HUES6 (cell line): Measurements from ENCODE around the gene KLB.

ENCODE experiments used
- H3K27ac ChIP-seq: 2 replicates; pipeline ENCODE4 v1.7.0; 2013; ENCODE audit warnings: low read depth, mild to moderate bottlenecking, low read length, inconsistent platforms
- H3K27me3 ChIP-seq: 2 replicates; pipeline ENCODE4 v1.6.1; 2013; ENCODE audit warnings: low read length; ENCODE audit not compliant: control insufficient read depth, insufficient read depth
- H3K36me3 ChIP-seq: 2 replicates; pipeline ENCODE4 v1.6.1; 2013; ENCODE audit warnings: low read length; ENCODE audit not compliant: control insufficient read depth, insufficient read depth
- H3K4me1 ChIP-seq: 2 replicates; pipeline ENCODE4 v1.6.1; 2013; ENCODE audit warnings: low read length; ENCODE audit not compliant: control insufficient read depth, insufficient read depth
- H3K4me3 ChIP-seq: 2 replicates; pipeline ENCODE4 v1.5.1; 2013; ENCODE audit warnings: low read depth, low read length
- H3K9ac ChIP-seq: one replicate; pipeline ENCODE4 v1.6.1; 2013; ENCODE audit warnings: mild to moderate bottlenecking, low read length
- H3K9me3 ChIP-seq: 2 replicates; pipeline ENCODE4 v1.6.1; 2013; ENCODE audit warnings: low read depth, low read length; ENCODE audit not compliant: control insufficient read depth, insufficient read depth

KLB gene

GRCh38 chr4:39467464-39467863 is 60.7 kb downstream of the KLB start:
- Histone ChIP-seq H3K27ac (no peak overlapping the region), H3K4me3 (no peak overlapping the region), H3K27me3 (no peaks in the 10 kb centered on the region), H3K9ac (no peak overlapping the region), H3K4me1 (no peaks in the 10 kb centered on the region), H3K9me3 (no peaks in the 10 kb centered on the region), H3K36me3 (peaks cover 70% of the 10 kb centered on the region)

- no peaks in the 10 kb centered on the region for H3K9me3 ChIP-seq
- H3K9ac ChIP-seq, result no peak overlapping the region
- peaks cover 63% of the 10 kb centered on the region for H3K36me3 ChIP-seq
- H3K27ac ChIP-seq, result peak overlapping the region; percentile 45; the same call in 1 of the 2 replicates
- H3K4me1 ChIP-seq, result no peaks in the 10 kb centered on the region
- no peak overlapping the region for H3K4me3 ChIP-seq
- H3K27me3 ChIP-seq, result no peaks in the 10 kb centered on the region
Measured at GRCh38 chr4:39469429-39470077, 62.8 kb downstream of the KLB start.

- Histone ChIP-seq H3K4me1 (no peaks in the 10 kb centered on the region), H3K9ac (no peak overlapping the region), H3K4me3 (no peak overlapping the region), H3K9me3 (no peaks in the 10 kb centered on the region), H3K27ac (no peak overlapping the region), H3K27me3 (no peaks in the 10 kb centered on the region), H3K36me3 (peaks cover 55% of the 10 kb centered on the region)
Measured at GRCh38 chr4:39470402-39470801, 63.7 kb downstream of the KLB start.

- Histone ChIP-seq H3K9ac (no peak overlapping the region), H3K27me3 (no peaks in the 10 kb centered on the region), H3K4me3 (no peak overlapping the region), H3K36me3 (peaks cover 47% of the 10 kb centered on the region), H3K27ac (no peak overlapping the region), H3K4me1 (no peaks in the 10 kb centered on the region), H3K9me3 (no peaks in the 10 kb centered on the region)
Measured at GRCh38 chr4:39472396-39472795, 65.7 kb downstream of the KLB start.

GRCh38 chr4:39476187-39476895 is 69.6 kb downstream of the KLB start:
- no peak overlapping the region for H3K9ac ChIP-seq
- H3K27ac ChIP-seq, result no peak overlapping the region
- no peaks in the 10 kb centered on the region for H3K27me3 ChIP-seq
- no peaks in the 10 kb centered on the region for H3K4me1 ChIP-seq
- H3K36me3 ChIP-seq, result peaks cover 34% of the 10 kb centered on the region
- no peaks in the 10 kb centered on the region for H3K9me3 ChIP-seq
- H3K4me3 ChIP-seq, result no peak overlapping the region

GRCh38 chr4:39480251-39480650 is 73.5 kb downstream of the KLB start:
- Histone ChIP-seq H3K9me3 (peaks cover 4% of the 10 kb centered on the region; the same call in 1 of the 2 replicates), H3K4me3 (no peak overlapping the region), H3K4me1 (no peaks in the 10 kb centered on the region), H3K36me3 (peaks cover 13% of the 10 kb centered on the region), H3K9ac (no peak overlapping the region), H3K27ac (no peak overlapping the region), H3K27me3 (no peaks in the 10 kb centered on the region)

GRCh38 chr4:39480902-39481695 is 74.4 kb downstream of the KLB start:
- Histone ChIP-seq H3K27ac (no peak overlapping the region), H3K9ac (no peak overlapping the region), H3K9me3 (peaks cover 6% of the 10 kb centered on the region; the same call in 1 of the 2 replicates), H3K4me3 (no peak overlapping the region), H3K27me3 (no peaks in the 10 kb centered on the region), H3K4me1 (no peaks in the 10 kb centered on the region), H3K36me3 (peaks cover 10% of the 10 kb centered on the region)

GRCh38 chr4:39484582-39485272 is 78.0 kb downstream of the KLB start:
- H3K27ac ChIP-seq, result no peak overlapping the region

GRCh38 chr4:39486221-39486804 is 79.6 kb downstream of the KLB start:
- Histone ChIP-seq H3K27me3 (no peaks in the 10 kb centered on the region), H3K9ac (no peak overlapping the region), H3K9me3 (peaks cover 6% of the 10 kb centered on the region; the same call in 1 of the 2 replicates), H3K4me1 (no peaks in the 10 kb centered on the region), H3K27ac (no peak overlapping the region), H3K36me3 (no peaks in the 10 kb centered on the region), H3K4me3 (no peak overlapping the region)

More at GRCh38 chr4:39484582-39485272, 78.0 kb downstream of the KLB start:
- no peaks in the 10 kb centered on the region for H3K4me1 ChIP-seq
- no peaks in the 10 kb centered on the region for H3K27me3 ChIP-seq
- no peaks in the 10 kb centered on the region for H3K36me3 ChIP-seq
- peaks cover 6% of the 10 kb centered on the region; the same call in 1 of the 2 replicates for H3K9me3 ChIP-seq
- no peak overlapping the region for H3K4me3 ChIP-seq
- no peak overlapping the region for H3K9ac ChIP-seq

- Histone ChIP-seq H3K36me3 (no peaks in the 10 kb centered on the region), H3K4me3 (no peak overlapping the region), H3K27me3 (no peaks in the 10 kb centered on the region), H3K27ac (no peak overlapping the region), H3K9ac (no peak overlapping the region), H3K4me1 (no peaks in the 10 kb centered on the region), H3K9me3 (peaks cover 2% of the 10 kb centered on the region; the same call in 1 of the 2 replicates)
Measured at GRCh38 chr4:39490322-39490721, 83.6 kb downstream of the KLB start.
